Globus pallidus (tissue), 1 donor: ENCODE data around the gene ZCCHC24.

ENCODE experiments used
- DNase-seq: peaks from one replicate; pipeline ENCODE4 v3.0.0-alpha.2; 2015; ENCODE audit warnings: low spot score

Gene ZCCHC24

DNA sequence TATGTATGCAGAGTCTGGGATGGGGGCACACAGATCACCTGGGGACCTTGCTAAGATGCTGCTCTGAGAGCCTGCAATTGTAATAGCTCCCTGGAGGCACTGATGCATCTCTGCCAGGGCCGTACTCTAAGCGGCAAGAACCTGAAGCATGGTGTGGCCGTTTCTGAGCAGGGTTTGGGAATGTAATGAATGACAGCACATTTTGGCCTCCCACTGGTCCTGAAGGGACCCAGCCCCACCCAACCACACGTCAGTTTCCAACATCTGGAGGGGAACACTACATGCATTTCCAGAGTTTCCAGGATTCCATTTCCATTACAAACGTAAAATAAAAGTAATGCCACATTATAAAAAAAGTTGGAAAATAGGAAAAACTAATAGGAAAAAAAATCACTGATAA is 14.0 kb downstream of the ZCCHC24 start:
- DNase-seq: no peak

DNA sequence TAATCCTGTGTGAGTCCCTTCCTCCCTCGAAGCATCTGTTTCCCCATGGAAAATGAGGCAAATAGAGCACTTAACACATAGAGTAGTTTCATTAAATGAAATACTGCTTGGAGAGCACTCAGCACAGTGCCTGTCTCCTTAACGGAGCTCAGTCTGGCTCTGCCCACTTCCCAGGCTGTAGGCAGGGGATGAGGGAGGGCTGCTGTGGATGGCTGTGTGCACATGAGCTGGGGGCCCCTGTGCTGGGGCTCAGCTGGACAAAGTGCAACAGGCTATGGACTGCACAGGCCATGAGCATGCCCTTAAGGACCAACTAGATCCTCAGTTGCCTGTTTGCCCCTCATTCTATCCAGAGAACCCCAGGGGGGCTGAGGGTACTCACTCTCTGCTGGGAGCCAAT is 14.5 kb downstream of the ZCCHC24 start:
- DNase-seq: no peak

DNA sequence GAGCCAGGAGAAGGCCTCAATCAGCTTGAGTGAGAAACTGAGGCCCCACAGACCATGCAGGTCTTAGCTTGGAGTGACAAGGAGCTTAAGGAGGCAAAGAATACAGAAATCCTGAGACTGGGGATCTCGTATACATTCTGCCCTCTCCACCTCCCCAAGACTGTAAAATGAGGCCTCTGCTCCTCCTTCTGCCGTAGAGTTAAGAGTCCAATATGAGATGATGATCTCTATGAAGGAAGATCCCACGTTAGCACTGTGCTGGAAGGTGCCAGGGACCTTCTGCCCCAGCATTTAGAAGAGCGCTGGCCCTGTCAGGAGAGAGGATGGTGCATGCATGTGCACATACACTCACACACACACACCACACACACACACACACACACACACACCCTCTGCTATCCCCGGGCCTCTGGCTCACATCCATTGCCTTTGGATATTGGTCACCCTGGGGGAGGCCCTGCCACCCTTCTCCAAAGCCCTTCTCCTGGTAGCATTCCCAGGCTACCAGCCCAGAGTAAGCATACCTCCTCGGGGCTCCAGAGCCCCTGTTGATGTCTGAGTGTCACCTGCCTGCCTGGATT is 15.0 kb downstream of the ZCCHC24 start:
- DNase-seq: no peak

DNA sequence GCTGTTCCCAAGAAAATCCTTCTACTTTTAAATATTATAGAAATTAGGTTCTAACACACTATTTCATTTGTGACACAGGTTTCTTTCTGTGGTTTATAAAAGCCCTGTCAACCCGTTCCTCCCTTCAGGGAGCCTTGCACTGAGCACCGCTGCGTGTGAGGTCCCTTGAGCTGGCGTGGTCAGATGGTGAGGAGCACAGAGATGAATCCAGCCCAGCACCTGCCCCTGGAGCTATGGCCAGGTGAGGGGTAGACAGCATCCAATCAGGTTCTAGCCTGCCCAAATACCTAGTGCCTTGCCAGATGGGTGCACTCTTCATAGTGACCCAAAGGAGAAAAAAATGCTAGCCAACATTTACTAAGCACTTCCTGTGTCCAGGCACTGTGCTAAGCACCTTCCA is 15.7 kb downstream of the ZCCHC24 start:
- DNase-seq: no peak

DNA sequence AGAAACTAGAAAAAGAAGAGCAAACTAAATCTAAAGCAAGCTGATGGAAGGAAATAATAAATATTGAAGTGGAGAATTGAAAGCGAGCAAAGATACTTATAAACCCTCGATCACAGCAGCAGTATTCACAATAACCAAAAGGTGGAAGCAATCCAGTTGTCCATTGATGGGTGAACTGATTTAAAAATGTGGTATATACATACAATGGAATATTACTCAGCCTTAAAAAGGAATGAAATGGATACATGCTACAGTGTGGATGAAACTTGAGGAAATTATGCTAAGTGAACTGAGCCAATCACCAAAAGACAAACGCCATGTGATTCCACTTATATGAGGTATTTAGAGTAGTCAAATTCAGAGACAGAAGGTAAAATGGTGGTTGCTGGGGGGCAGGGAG is 17.5 kb downstream of the ZCCHC24 start:
- no peak for DNase-seq

DNA sequence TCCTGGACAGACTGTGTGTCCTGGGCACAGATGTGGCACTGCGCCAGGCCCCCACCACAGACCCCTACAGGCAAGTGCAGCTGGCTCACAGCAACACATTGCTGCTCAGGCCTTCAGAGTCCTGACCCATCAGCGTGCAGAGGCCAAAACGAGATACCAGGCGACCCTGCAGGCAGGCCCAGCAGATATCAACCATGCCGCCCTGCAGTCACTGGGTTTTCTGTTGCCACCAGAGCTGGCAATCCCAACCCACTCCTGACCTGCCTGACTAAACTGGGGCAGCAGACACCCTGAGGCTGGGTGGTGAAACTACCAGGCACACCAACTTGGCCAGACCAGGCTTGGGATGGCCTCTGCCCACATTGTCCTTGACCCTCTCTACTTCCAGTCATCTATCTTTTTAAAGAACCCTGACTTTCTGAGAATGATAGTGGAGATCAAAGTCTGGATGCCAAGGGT is 20.3 kb downstream of the ZCCHC24 start:
- DNase-seq: no peak

DNA sequence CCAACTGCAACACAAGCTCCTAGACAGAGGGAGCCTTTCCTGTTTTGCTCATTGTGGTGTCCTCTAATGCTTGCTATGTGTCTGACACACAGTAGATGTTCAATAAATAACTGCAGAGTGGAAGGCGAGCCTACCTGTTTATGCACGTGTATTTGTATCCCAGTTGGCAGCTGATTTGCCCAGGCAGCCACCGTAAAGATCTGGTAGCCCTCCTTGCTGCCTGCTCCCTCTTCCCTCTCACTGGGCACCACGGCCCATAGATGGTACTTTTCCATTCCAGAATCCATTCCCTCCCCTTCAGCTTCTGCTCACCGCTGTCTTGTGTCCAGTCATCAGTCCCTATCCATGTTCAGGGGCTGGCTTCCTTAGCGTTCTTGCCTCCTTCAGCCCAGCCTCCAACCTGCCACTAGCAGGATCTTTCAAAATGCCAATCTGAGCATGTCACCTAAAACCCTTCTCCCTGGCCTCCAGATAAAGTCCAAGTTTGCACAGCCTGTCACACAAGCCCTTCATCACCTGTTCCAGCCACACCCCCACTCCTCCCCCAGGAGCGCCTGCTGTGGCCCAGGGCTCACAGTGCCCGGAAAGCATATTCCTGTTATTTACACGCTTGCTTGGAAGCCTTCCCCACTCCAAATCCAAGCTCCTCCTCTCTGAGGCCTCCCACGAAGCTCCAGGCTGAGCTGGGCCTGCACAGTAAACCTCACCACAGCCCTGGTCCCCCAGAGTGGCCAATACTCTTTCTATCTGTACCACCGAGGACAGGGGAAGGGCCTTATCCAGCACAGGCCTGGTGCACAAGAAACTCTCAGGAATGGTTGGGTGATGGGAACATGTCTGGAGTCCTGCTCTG is 21.0 kb downstream of the ZCCHC24 start:
- no peak for DNase-seq

DNA sequence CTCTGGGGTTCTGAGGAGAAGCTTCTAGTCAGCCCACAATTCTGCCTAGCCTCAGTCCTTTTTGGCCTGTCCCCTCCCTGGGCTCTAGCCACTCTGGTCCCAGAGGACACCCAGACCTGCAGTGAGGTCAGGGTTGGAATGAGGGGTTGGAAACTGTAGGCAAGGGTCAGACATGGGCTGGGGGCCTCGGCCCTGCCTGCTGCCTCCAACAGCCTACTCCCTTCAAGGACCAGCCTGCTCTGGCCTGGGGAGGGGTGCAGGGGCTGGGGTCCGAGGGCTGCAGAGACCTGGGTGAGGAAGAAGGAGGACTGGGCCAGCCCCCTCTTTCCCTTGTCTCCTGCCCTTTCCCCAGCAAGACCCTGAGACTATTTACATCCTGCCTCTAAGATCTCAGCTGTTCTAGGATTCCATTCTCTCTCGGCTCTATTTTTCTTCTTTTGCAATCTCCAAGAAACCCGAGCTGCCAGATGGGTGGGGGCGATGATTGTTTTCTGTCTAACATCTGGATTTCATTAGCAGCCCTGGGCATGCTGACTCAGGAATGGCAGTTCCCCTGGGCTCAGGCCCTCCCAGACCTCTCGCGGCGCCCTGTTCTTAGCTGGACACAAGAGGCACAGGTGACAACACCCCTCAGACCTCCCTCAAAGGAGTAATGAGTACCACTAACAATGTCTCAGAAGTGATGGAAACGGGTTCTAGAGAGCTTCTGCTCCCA is 23.1 kb downstream of the ZCCHC24 start:
- no peak for DNase-seq

DNA sequence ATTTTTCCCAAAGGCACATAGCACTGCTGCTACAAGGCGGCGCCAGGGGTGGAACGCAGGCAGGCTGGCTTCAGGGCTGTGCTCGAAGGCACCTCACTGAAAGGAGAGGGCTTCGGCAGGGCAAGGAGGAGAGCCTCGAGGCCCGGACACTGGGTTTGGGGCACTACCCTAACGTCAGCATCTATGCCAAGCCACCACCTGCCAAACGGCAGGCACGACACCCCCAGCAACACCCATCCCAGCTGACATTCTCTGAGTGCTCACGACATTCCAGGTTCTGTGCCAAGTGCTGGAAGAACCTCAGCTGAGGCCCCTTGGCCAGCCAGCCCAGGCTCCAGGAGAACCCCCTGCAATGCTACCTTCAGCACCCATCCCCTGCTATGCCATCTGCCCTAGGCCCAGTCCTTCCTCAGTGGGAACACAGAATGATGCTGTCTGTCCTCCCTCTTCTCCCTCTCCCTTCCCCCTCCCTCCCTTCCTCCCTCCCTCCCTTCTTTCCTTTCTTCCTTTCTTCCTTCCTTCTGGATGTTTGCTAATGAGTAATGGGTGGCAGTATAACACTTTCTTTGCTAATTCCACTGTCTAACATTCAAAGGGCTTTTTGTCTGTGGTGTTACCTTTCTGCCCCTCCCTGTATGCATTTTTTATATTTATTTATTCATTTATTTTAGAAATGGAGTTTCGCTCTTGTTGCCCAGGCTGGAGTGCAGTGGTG is 24.3 kb downstream of the ZCCHC24 start:
- no peak for DNase-seq

DNA sequence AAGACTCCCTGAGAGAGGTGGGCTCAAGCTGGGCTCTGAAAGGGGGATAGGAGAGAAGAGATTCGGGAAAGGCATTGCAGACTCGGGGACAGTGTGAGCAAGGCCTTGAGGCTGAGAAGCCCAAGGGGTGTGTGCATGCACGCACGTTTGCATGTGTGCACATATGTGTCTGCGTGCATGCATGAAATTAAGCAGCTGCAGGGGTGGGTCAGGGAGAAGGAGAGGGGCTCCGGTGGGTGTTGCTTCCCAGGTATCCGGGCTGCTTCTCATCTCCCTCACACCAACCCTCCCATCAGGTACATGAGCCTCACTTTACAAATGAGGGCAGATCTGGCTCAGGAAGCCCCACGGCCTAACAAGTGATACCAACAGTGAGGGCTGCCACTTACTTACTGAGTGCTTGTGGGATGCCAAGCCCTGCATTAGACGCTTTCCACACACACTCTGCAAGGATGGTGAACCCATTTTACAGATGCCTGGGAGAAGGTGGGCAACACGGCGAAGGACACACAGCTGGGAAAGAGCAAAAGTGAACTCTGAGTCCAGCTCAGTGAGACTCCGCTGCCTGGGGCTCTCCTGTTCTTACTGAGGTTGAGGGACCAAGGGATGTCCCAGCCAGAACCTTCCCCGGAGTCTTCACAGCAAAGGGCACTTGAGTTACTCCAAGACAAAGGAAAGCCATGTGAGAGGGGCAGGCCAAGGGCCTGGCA is 26.4 kb downstream of the ZCCHC24 start:
- no peak for DNase-seq

DNA sequence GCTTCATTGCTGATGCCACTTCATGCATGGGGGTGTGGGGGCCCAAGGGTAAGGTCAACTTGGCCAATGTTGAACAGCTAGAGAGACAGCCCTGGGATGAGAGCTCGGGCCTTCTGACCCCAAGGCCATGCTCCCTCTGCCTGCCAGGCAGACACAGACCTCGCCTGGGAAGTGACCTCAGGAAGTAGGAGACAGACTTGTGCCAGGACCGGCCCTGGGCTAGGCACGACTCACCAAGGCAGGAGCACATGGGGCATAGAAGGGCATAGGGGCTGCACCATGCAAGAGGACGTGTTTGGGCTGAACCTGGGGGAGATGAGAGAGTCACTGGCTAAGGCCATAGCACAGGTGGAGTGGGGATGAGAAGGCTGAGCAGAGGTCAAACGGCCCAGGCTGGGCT is 27.1 kb downstream of the ZCCHC24 start:
- DNase-seq: no peak

DNA sequence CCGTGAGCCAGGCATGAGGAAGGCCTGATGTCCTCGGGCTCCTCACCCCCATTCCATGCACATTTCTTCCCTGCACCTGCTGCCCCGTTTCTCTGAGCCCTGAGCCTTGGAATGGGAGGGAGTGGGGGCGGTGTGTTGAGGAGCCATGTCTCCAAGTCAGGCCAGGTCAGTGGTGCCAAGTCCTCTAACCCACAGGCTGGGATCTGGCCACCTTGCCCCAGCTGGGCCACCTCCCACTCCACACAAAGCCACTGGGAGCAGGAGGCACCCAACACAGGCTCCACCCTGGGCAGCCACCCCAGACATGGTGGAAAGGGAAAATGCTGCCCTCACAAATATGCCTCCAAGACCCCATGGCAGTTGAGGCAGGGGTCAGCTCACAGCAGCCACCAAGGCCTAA is 27.7 kb downstream of the ZCCHC24 start:
- no peak for DNase-seq

DNA sequence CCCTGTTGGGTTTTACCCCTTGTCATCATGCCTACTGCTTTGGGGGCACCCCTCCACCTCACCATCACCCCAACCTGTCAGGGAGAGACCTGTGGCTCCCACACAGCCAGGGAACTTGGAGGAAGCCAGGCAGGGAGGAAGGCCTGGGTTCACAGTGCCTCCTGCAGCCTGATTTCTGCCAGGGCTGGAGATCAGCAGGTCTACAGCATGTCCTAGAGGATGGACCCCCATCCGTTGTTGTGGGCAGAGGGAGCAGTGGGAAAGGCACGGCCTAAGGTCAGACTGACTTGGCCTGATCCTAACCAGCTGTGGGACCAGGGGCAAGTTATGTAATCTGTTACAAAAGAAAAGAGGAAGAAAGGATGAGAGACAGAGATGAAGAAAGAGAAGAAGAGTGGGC is 28.2 kb downstream of the ZCCHC24 start:
- no peak for DNase-seq

DNA sequence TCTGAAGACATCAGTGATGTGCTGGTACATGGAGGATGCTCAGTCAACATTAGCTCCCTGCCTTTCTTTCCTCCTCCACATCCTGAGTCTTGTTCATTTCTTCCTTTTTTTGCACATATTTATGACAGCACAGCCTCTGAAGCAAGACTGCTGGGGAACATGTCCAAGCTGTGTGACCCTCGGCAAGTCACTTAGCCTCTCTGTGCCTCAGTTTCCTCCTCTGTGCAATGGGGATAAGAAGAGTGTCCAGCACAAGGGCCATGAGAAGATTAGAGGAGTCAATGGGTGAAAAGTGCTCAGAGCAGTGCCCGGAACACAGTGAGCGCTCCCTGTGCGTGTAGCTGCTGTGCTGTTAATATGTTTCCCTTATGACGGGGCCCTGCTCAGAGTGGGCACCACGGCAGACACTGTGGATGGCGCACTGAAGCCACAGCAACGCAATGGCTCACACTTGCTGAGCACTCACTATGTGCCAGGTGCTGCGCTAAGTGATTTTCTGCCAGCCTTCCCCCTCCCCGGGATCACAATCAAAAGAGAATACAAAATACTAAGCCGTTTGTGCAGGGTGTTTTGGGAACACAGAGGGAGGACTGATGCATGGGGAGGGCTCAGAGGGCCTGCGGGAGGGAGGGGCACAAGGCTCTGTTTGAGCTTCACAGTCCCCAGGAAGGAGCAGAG is 28.7 kb downstream of the ZCCHC24 start:
- DNase-seq: no peak

DNA sequence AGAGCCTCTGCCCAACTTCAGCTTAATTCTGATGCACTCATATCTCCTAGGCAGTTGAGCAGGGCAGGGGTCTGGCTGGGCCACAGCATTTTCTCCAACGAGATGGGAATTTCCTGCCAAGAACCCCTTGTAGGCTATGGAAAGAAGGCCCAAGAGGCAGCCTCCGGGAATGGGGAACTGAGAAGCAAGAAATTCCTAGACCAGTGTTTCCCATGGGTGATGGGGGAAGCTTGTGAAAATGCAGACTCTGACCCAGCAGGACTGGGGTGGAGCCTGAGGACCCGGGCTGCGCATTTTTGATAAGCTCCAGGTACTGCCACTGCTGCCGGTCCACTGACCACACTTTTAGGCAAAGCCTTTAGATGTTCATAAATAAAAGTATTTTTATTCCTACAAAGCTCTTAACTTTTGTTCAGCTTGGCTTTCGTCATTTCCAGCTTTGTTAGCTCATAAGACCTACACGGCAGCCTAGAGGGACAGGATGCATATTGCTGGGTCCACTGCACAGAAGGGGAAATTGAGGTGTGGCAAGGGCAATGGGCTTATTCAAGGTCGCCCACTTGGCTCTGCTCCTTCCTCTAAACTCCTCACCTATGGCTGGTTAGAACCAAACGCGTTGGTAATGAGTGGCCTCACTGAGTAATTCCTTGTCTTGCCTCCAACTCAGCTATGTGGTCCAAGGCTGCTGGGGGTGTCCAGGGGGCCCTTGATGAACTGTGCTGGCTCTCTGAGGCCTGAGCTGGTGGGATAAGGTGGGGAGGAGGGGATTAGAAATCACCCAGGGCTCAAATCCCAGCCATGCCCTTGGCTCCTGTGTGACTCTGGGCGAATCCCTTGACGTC is 29.5 kb downstream of the ZCCHC24 start:
- no peak for DNase-seq

DNA sequence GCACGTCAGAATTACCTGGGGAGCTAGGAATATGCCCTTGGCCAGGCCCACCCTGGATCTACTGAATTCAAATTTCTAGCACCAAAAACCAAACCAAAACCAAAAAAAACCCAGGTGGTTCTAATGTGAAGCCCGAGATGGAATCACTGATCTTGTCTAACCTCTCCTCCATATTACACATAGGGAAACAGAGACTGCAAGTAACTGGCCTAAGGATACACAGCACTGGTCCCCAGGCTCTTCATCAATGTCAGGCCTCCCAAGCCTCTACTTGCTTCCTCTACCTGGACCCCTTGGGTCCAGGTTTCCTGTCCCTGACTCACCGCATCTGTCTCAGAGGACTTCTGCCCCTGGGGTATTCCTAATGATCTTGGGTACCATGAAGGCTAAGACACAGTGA is 30.7 kb downstream of the ZCCHC24 start:
- DNase-seq: no peak

DNA sequence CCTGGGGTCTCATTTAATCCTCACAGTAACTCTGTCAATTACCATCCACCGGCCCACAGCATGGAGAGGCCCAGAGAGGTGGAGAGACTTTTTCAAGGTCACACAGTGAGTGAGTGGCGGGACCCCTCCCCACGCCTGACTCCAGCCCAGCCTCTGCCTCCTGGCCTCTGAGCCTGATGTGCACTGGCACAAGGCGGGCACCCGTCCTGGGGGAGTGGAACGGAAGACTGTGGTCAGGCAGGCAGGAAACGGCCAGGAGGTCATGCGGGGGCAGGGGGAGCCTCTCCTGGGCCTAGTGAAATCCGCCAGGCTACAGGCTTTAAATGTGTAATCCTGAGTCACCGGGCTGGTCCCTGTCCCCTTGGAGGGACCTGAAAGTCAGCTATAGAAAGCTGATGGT is 32.2 kb downstream of the ZCCHC24 start:
- no peak for DNase-seq

DNA sequence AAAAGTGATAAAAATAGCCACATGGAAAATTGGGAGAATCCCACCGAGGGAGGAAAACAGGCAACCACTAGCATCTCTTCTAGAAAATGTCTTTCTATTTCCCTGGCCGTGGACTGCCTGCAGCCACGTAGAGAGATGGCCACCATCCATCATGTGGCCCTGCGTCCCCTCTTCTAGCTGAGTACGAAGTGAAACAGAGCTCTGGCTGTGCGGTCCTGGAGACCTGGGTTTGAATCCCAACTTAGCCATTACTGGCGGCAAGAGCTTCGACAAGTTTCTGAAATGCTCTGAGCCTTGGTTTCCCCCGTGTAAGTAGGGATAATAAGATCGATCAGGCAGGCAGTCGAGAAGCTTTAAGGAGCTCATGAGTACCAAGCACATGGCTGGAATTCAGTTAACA is 32.9 kb downstream of the ZCCHC24 start:
- DNase-seq: no peak

DNA sequence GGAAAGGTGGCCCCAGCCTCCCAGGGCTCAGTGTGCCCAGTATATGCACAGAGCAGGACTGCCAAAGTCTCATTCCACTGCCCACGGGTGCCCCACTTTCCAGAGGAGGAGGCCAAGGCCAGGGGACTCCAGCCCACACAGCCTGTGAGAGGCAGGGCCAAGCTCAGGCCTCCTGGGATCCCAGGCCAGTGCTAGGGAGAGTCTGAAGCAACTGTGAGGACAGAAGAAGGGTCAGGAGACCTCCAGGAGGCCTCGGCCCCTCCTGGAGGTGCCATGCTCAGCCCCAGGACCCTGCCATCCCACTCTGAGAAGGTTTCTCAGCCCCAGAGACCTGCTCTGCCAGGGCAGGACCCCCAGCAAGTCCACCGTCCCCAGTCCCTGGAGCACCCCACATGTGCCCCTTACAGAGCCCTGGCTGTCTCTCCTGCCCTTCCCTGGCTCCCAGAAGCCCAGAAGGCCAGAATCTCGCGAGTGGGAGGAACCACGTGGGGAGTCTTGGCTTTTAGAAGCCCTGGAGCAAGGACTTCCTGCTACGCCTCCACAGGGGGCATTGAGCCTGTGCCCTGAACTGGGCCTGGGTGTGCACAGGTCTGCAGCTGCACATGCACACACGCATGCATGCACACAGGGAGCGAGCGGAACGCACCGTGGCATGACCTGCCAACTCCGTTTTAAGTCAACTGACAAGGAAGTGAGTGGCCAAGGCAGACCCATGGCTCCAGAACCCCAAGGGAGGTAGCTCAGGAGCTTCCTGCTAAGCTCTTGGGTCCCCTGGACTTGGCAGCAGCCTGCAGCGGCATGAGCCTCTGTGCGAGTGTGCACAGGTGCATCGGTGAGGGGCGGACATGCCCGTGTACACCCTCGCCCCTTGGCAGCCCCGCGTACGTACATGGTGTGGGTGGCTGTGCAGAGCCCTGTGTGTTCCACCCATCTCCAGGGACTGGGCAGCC is 33.6 kb downstream of the ZCCHC24 start:
- no peak for DNase-seq
